GM12878 (cell line): ENCODE measurements around the gene SPARC. TPM values are rescaled to one million over a fixed set of nuclear protein-coding genes. Genes with fewer than 3 reads are reported as not detected.
A peak's percentile ranks its signal among the peaks of the same experiment; 100 is the strongest.

Experiments
- ATAC-seq: fragments of 200-7000 bp; cut with Tn5 transposase; 3 replicates; pipeline ENCODE4 v1.9.1; 2020; ENCODE audit warnings: mild to moderate bottlenecking, moderate library complexity
- BruUV-seq: library from RNA; stranded (reverse); fragments of 400-500 nt; replicated peaks from 2 replicates; lab custom pipeline; 2021; lab: Mats Ljungman, UMichigan
- CTCF ChIA-PET: fragments of 300-600 bp; sonication (Branson Sonifier 250); formaldehyde crosslinking; extraction: SDS; loops from one replicate; lab custom pipeline; 2021; ENCODE audit warnings: inconsistent platforms; lab: Yijun Ruan, JAX
- POLR2A ChIA-PET: fragments of 350-600 bp; formaldehyde crosslinking; extraction: SDS; loops from one replicate; lab custom pipeline; 2021; ENCODE audit warnings: inconsistent platforms; lab: Charles Lee
- RAD21 ChIA-PET: fragments of 300-600 bp; sonication (Branson Sonifier 250); formaldehyde crosslinking; loops from one replicate; lab custom pipeline; 2023; ENCODE audit warnings: antibody characterized with exemption; ENCODE audit not compliant: unreplicated experiment; lab: Charles Lee
- SMC1A ChIA-PET: fragments of 300-600 bp; sonication (Branson Sonifier 250); formaldehyde crosslinking; loops from one replicate; lab custom pipeline; 2023; ENCODE audit not compliant: unreplicated experiment, uncharacterized antibody; lab: Charles Lee
- DNase-seq: peaks from one replicate; pipeline ENCODE4 v3.0.0-alpha.2; 2011; ENCODE audit warnings: low read depth, low spot score
- FAIRE-seq: peaks from 3 replicates; lab custom pipeline; 2011; peaks lifted over from hg19 to GRCh38; lab: Jason Lieb, UNC
- H2AFZ ChIP-seq: 2 replicates; pipeline ENCODE4 v1.6.0; 2011; ENCODE audit warnings: low read depth, low read length, control low read depth; ENCODE audit not compliant: control insufficient read depth
- H3K27ac ChIP-seq: 2 replicates; pipeline ENCODE4 v1.5.1; 2011; ENCODE audit warnings: control low read depth; ENCODE audit not compliant: control insufficient read depth, insufficient read depth
- H3K27me3 ChIP-seq, 2 experiments: replicated peaks in 1 of 2; 2 replicates each; pipeline versions ENCODE4 v1.6.0 to v1.6.1; 2011; ENCODE audit warnings: low read length in 1 of 2; ENCODE audit not compliant: control insufficient read depth in 2 of 2, insufficient read depth in 2 of 2
- H3K36me3 ChIP-seq, 2 experiments: 2 replicates each; pipeline ENCODE4 v1.5.1; 2011; ENCODE audit warnings: low read length in 1 of 2; ENCODE audit not compliant: control insufficient read depth in 2 of 2, insufficient read depth in 2 of 2
- H3K4me1 ChIP-seq: 2 replicates; pipeline ENCODE4 v1.6.1; 2011; ENCODE audit warnings: mild to moderate bottlenecking, low read length, moderate library complexity, mixed read lengths; ENCODE audit not compliant: control insufficient read depth, insufficient read depth
- H3K4me2 ChIP-seq: 2 replicates; pipeline ENCODE4 v1.6.0; 2011; ENCODE audit warnings: control low read depth; ENCODE audit not compliant: control insufficient read depth, insufficient read depth
- H3K4me3 ChIP-seq: fragments of 200-600 bp; sonication (generic); 2 replicates; pipeline ENCODE4 v1.5.1; 2016
- H3K79me2 ChIP-seq: 2 replicates; pipeline ENCODE4 v1.6.0; 2011; ENCODE audit warnings: low read length; ENCODE audit not compliant: control insufficient read depth, insufficient read depth
- H3K9ac ChIP-seq: 2 replicates; pipeline ENCODE4 v1.8.0; 2011; ENCODE audit warnings: low read length, control low read depth, mixed read lengths; ENCODE audit not compliant: control insufficient read depth, insufficient read depth
- H3K9me3 ChIP-seq: replicated peaks from 3 replicates; pipeline ENCODE4 v1.5.1; 2011; ENCODE audit warnings: mild to moderate bottlenecking, low read length; ENCODE audit not compliant: control insufficient read depth, insufficient read depth
- H4K20me1 ChIP-seq: 2 replicates; pipeline ENCODE4 v1.6.0; 2011; ENCODE audit not compliant: control insufficient read depth, insufficient read depth
- ATF7 ChIP-seq: fragments of 450-650 bp; IDR thresholded peaks from 2 replicates; pipeline ENCODE4 v1.6.1; 2016; ENCODE audit warnings: low read depth, mild to moderate bottlenecking
- BCLAF1 ChIP-seq: fragments of 450-650 bp; IDR thresholded peaks from 2 replicates; pipeline ENCODE4 v1.6.1; 2017; ENCODE audit warnings: antibody characterized with exemption, mild to moderate bottlenecking, moderate library complexity
- CHD4 ChIP-seq: fragments of 200-600 bp; sonication (generic); IDR thresholded peaks from 2 replicates; pipeline ENCODE4 v1.6.1; 2016; ENCODE audit warnings: mild to moderate bottlenecking
- ESRRA ChIP-seq: IDR thresholded peaks from 2 replicates; pipeline ENCODE4 v1.6.1; 2012; ENCODE audit warnings: mild to moderate bottlenecking, low read length, improper control_type of control experiment
- KAT2A ChIP-seq: conservative IDR thresholded peaks from 2 replicates; pipeline ENCODE4 v1.6.1; 2011; ENCODE audit warnings: low read depth, low read length; ENCODE audit not compliant: control insufficient read depth
- KDM1A ChIP-seq: fragments of 200-600 bp; sonication (generic); IDR thresholded peaks from 2 replicates; pipeline ENCODE4 v1.6.1; 2016; ENCODE audit warnings: borderline replicate concordance
- NKRF ChIP-seq: fragments of 450-650 bp; conservative IDR thresholded peaks from 2 replicates; pipeline ENCODE4 v1.6.1; 2017; ENCODE audit warnings: mild to moderate bottlenecking, moderate library complexity
- TAF1 ChIP-seq: IDR thresholded peaks from 2 replicates; pipeline ENCODE4 v1.6.1; 2011; ENCODE audit warnings: mild to moderate bottlenecking, low read depth, low read length, borderline replicate concordance
- WGBS: methylation state at CpG from one replicate; pipeline ENCODE4 v1.1.6; 2016; ENCODE audit warnings: low lambda C conversion rate; ENCODE audit not compliant: insufficient replicate concordance, insufficient coverage; ENCODE audit errors: missing lambda C conversion rate; 5-methylcytosine and 5-hydroxymethylcytosine counted together
- in situ Hi-C: fragments of 300-500 bp; cut with MboI; formaldehyde crosslinking; loops from 9 replicates; pipeline ENCODE4 v1.14.3; 2018; ENCODE audit warnings: mixed read lengths
- intact Hi-C: fragments of 100-400 bp; cut with micrococcal nuclease; formaldehyde crosslinking; loops from one replicate; pipeline ENCODE4 v1.14.2; 2022; ENCODE audit not compliant: unreplicated experiment
- polyA plus RNA-seq, 11 experiments: library from polyadenylated mRNA; depleted of rRNA in 4 of 11; unstranded in 6 of 11; stranded (reverse) in 5 of 11; fragments of >200 nt; fragmentation: Nextera tagmentation in 4 of 11; fragmentation: Illumina TruSeq in 1 of 11; extraction: Ambion mirVana in 4 of 11; extraction: Trizol in 1 of 11; gene quantifications; 1 replicate in 1 of 11; 2 replicates in 10 of 11; pipeline versions ENCODE4 v1.2.1 to v1.2.3, GENCODE V29; 2011 to 2016; ENCODE audit warnings: inconsistent platforms in 2 of 11, missing spikeins in 2 of 11, low read depth in 1 of 11
- total RNA-seq, 4 experiments: library from RNA; depleted of rRNA in 3 of 4; stranded (reverse); fragments of >200 nt in 3 of 4; fragmentation: Illumina TruSeq in 1 of 4; extraction: Trizol in 1 of 4; gene quantifications; 2 replicates each; pipeline versions ENCODE4 v1.2.1 to v1.2.3, GENCODE V29; 2013 to 2021
- TF ChIP-seq, protein P1 (sequence below): IDR thresholded peaks from 2 replicates; pipeline ENCODE4 v1.6.1; 2012; ENCODE audit warnings: low read depth, low read length, improper control_type of control experiment
- TF ChIP-seq, protein P2 (sequence below): fragments of 450-650 bp; IDR thresholded peaks from 2 replicates; pipeline ENCODE4 v1.6.1; 2018; ENCODE audit warnings: mild to moderate bottlenecking, low read depth, moderate library complexity; ENCODE audit not compliant: partially characterized antibody

SPARC gene
- total and polyA plus RNA-seq, 10 of the 15 experiments (the other 5 are each of a cell fraction or from before 2014, with no cell fraction given), result 29.6 to 154 (median 57.0) TPM

DNA sequence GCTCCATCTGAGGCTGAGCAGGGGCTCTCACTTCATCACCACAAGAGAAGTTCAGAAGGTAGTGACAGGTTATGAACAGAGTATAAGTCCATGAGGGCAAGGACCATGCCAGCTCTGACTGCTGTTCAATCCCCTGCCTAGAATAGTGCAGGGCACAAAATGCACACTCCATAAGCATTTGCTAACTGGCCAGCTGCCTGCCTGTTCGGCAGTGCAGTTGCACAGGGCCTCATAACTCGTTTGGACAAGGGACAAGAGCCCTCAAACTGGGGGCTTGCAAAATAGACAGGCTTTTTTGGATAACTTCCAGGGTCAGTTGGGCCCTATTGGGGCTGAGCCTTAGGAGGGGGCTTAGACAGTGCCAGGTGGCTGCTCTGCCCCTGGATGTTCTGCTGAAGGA is 21.1 kb downstream of the SPARC start (continued):
- TF ChIP-seq NKRF (no peak), BCLAF1 (no peak), TAF1 (no peak)

GRCh38 chr5:151664694-151665585 is 21.8 kb downstream of the SPARC start:
- H3K4me2 ChIP-seq, result no peak overlapping the region
- peak overlapping the region; percentile 96 for H3K27ac ChIP-seq
- H3K9ac ChIP-seq, result no peak overlapping the region
- 90% methylated on average over 6 of the region's 6 CpGs for WGBS
- H3K9me3 ChIP-seq, result no peaks in the 10 kb centered on the region
- DNase-seq, result no peak
- no peak for FAIRE-seq
- no peaks in the 10 kb centered on the region for H3K79me2 ChIP-seq
- no TSS peak for BruUV-seq
- RAD21 ChIA-PET, result interaction anchor here (0.5 to 8.0 kb wide), 7 partner anchors 46 to 106 kb away, joined by 3 to 74 read pairs (median 3); partner anchors contain the start of gene G3BP1
- no peaks in the 10 kb centered on the region for H4K20me1 ChIP-seq
- H3K27me3 ChIP-seq, result no peaks in the 10 kb centered on the region
- in situ Hi-C loops (loop anchor here (5.0 kb wide), 1 partner anchor 77 kb away; no protein-coding TSS in a partner anchor), intact Hi-C loops (loop anchor here (5.0 kb wide), 1 partner anchor 37 kb away; no protein-coding TSS in a partner anchor)
- H2AFZ ChIP-seq, result no peak overlapping the region
- SMC1A ChIA-PET, result interaction anchor here (0.9 to 12.1 kb wide), 7 partner anchors 8 to 214 kb away, joined by 3 to 256 read pairs (median 3); partner anchors contain the start of gene G3BP1
- POLR2A ChIA-PET, result interaction anchor here (0.6 to 1.9 kb wide), 2 partner anchors 9 to 55 kb away, joined by 3 to 5 read pairs; no protein-coding TSS in a partner anchor
- H3K4me1 ChIP-seq, result peaks cover 38% of the 10 kb centered on the region
- CTCF ChIA-PET, result interaction anchor here (0.6 to 6.2 kb wide), 8 partner anchors 8 to 106 kb away, joined by 3 to 165 read pairs (median 5); partner anchors contain the start of gene G3BP1
- H3K36me3 ChIP-seq, result peaks cover 0 to 9% of the 10 kb centered on the region in 2 experiments; a peak in 1 of 4 replicates
- H3K4me3 ChIP-seq, result no peak overlapping the region
- no peak for ATAC-seq
- TF ChIP-seq KAT2A (no peak), CHD4 (no peak), KDM1A (no peak), ATF7 (no peak), ESRRA (no peak)
- TF ChIP-seq, protein P1, sequence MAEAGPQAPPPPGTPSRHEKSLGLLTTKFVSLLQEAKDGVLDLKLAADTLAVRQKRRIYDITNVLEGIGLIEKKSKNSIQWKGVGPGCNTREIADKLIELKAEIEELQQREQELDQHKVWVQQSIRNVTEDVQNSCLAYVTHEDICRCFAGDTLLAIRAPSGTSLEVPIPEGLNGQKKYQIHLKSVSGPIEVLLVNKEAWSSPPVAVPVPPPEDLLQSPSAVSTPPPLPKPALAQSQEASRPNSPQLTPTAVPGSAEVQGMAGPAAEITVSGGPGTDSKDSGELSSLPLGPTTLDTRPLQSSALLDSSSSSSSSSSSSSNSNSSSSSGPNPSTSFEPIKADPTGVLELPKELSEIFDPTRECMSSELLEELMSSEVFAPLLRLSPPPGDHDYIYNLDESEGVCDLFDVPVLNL, result no peak
- TF ChIP-seq, protein P2, sequence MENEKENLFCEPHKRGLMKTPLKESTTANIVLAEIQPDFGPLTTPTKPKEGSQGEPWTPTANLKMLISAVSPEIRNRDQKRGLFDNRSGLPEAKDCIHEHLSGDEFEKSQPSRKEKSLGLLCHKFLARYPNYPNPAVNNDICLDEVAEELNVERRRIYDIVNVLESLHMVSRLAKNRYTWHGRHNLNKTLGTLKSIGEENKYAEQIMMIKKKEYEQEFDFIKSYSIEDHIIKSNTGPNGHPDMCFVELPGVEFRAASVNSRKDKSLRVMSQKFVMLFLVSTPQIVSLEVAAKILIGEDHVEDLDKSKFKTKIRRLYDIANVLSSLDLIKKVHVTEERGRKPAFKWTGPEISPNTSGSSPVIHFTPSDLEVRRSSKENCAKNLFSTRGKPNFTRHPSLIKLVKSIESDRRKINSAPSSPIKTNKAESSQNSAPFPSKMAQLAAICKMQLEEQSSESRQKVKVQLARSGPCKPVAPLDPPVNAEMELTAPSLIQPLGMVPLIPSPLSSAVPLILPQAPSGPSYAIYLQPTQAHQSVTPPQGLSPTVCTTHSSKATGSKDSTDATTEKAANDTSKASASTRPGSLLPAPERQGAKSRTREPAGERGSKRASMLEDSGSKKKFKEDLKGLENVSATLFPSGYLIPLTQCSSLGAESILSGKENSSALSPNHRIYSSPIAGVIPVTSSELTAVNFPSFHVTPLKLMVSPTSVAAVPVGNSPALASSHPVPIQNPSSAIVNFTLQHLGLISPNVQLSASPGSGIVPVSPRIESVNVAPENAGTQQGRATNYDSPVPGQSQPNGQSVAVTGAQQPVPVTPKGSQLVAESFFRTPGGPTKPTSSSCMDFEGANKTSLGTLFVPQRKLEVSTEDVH, result no peak
